Measurements from ENCODE around the gene RCVRN.

Gene RCVRN

GRCh38 chr17:9936095-9936494 is 31.0 kb upstream of the RCVRN start:
- DNase-seq (no peak), ATAC-seq (ENCODE audit: insufficient read depth, low read depth) (no peak)
- H3K27ac ChIP-seq (ENCODE audit: low read length) = no peak overlapping the region

GRCh38 chr17:9935408-9935807 is 30.3 kb upstream of the RCVRN start:
- H4K20me1 ChIP-seq (ENCODE audit: insufficient read depth, low read length) = no peaks in the 10 kb centered on the region
- no peak for DNase-seq
- no peak for ATAC-seq (ENCODE audit: insufficient read depth, low read depth)
- no peaks in the 10 kb centered on the region for H3K27me3 ChIP-seq (ENCODE audit: insufficient read depth, low read length, poor library complexity)
- H3K79me2 ChIP-seq (ENCODE audit: insufficient read depth, low read length) = no peaks in the 10 kb centered on the region
- no peak overlapping the region for H3K9ac ChIP-seq (ENCODE audit: low read depth, low read length)
- peaks cover 21% of the 10 kb centered on the region for H3K36me3 ChIP-seq (ENCODE audit: insufficient read depth, low read length)
- no peak overlapping the region for H3K4me3 ChIP-seq (ENCODE audit: low read depth in 1 of 2, low read length in 2 of 2)
- no peak overlapping the region for H2AFZ ChIP-seq (ENCODE audit: low read depth, low read length)
- no peak overlapping the region for H3K4me2 ChIP-seq (ENCODE audit: insufficient read depth, low read length)
- H3K27ac ChIP-seq (ENCODE audit: low read length) = no peak overlapping the region
- H3K9me3 ChIP-seq (ENCODE audit: insufficient read depth, low read length, severe bottlenecking) = no peaks in the 10 kb centered on the region
- TF ChIP-seq EZH2 (IDR thresholded peaks at IDR 0.05; ENCODE audit: borderline replicate concordance, low read depth, low read length, severe bottlenecking) = no peak
- TF ChIP-seq CTCF (IDR thresholded peaks at IDR 0.05; ENCODE audit: borderline replicate concordance, extremely low read depth, low read length, poor library complexity, severe bottlenecking) = no peak
- H3K4me1 ChIP-seq (ENCODE audit: insufficient read depth, low read length) = no peaks in the 10 kb centered on the region

More at GRCh38 chr17:9936095-9936494, 31.0 kb upstream of the RCVRN start:
- Histone ChIP-seq H3K4me1 (ENCODE audit: insufficient read depth, low read length) (no peaks in the 10 kb centered on the region), H3K36me3 (ENCODE audit: insufficient read depth, low read length) (peaks cover 27% of the 10 kb centered on the region), H3K4me2 (ENCODE audit: insufficient read depth, low read length) (no peak overlapping the region), H3K4me3 (ENCODE audit: low read depth in 1 of 2, low read length in 2 of 2) (no peak overlapping the region), H3K27me3 (ENCODE audit: insufficient read depth, low read length, poor library complexity) (no peaks in the 10 kb centered on the region), H3K79me2 (ENCODE audit: insufficient read depth, low read length) (no peaks in the 10 kb centered on the region), H3K9me3 (ENCODE audit: insufficient read depth, low read length, severe bottlenecking) (no peaks in the 10 kb centered on the region), H3K9ac (ENCODE audit: low read depth, low read length) (no peak overlapping the region), H2AFZ (ENCODE audit: low read depth, low read length) (no peak overlapping the region), H4K20me1 (ENCODE audit: insufficient read depth, low read length) (no peaks in the 10 kb centered on the region)
- no peak for TF ChIP-seq CTCF (IDR thresholded peaks at IDR 0.05; ENCODE audit: borderline replicate concordance, extremely low read depth, low read length, poor library complexity, severe bottlenecking)
- TF ChIP-seq EZH2 (IDR thresholded peaks at IDR 0.05; ENCODE audit: borderline replicate concordance, low read depth, low read length, severe bottlenecking) = no peak

- Histone ChIP-seq H4K20me1 (ENCODE audit: insufficient read depth, low read length) (no peaks in the 10 kb centered on the region), H3K9ac (ENCODE audit: low read depth, low read length) (no peak overlapping the region), H3K79me2 (ENCODE audit: insufficient read depth, low read length) (no peaks in the 10 kb centered on the region), H3K27me3 (ENCODE audit: insufficient read depth, low read length, poor library complexity) (no peaks in the 10 kb centered on the region), H3K36me3 (ENCODE audit: insufficient read depth, low read length) (peaks cover 11% of the 10 kb centered on the region), H3K27ac (ENCODE audit: low read length) (no peak overlapping the region), H3K9me3 (ENCODE audit: insufficient read depth, low read length, severe bottlenecking) (no peaks in the 10 kb centered on the region), H3K4me3 (ENCODE audit: low read depth in 1 of 2, low read length in 2 of 2) (no peak overlapping the region), H3K4me2 (ENCODE audit: insufficient read depth, low read length) (no peak overlapping the region), H3K4me1 (ENCODE audit: insufficient read depth, low read length) (no peaks in the 10 kb centered on the region), H2AFZ (ENCODE audit: low read depth, low read length) (no peak overlapping the region)
- TF ChIP-seq EZH2 (IDR thresholded peaks at IDR 0.05; ENCODE audit: borderline replicate concordance, low read depth, low read length, severe bottlenecking) (no peak), CTCF (IDR thresholded peaks at IDR 0.05; ENCODE audit: borderline replicate concordance, extremely low read depth, low read length, poor library complexity, severe bottlenecking) (no peak)
- ATAC-seq (ENCODE audit: insufficient read depth, low read depth) (no peak), DNase-seq (no peak)
Measured at GRCh38 chr17:9934331-9934730, 29.3 kb upstream of the RCVRN start.

GRCh38 chr17:9932491-9932890 is 27.4 kb upstream of the RCVRN start:
- Histone ChIP-seq H2AFZ (ENCODE audit: low read depth, low read length) (no peak overlapping the region), H3K9ac (ENCODE audit: low read depth, low read length) (no peak overlapping the region), H3K27ac (ENCODE audit: low read length) (no peak overlapping the region), H3K79me2 (ENCODE audit: insufficient read depth, low read length) (no peaks in the 10 kb centered on the region), H3K36me3 (ENCODE audit: insufficient read depth, low read length) (peaks cover 4% of the 10 kb centered on the region), H3K27me3 (ENCODE audit: insufficient read depth, low read length, poor library complexity) (no peaks in the 10 kb centered on the region), H3K4me1 (ENCODE audit: insufficient read depth, low read length) (no peaks in the 10 kb centered on the region), H3K4me3 (ENCODE audit: low read depth in 1 of 2, low read length in 2 of 2) (no peak overlapping the region), H4K20me1 (ENCODE audit: insufficient read depth, low read length) (no peaks in the 10 kb centered on the region), H3K9me3 (ENCODE audit: insufficient read depth, low read length, severe bottlenecking) (no peaks in the 10 kb centered on the region), H3K4me2 (ENCODE audit: insufficient read depth, low read length) (no peak overlapping the region)
- no peak for DNase-seq
- ATAC-seq (ENCODE audit: insufficient read depth, low read depth) = no peak
- TF ChIP-seq EZH2 (IDR thresholded peaks at IDR 0.05; ENCODE audit: borderline replicate concordance, low read depth, low read length, severe bottlenecking) = no peak
- no peak for TF ChIP-seq CTCF (IDR thresholded peaks at IDR 0.05; ENCODE audit: borderline replicate concordance, extremely low read depth, low read length, poor library complexity, severe bottlenecking)
